H1 (cell line): Measurements from ENCODE around the gene DACT3. TPM values are rescaled to one million over a fixed set of nuclear protein-coding genes. Genes with fewer than 3 reads are reported as not detected.

Experiments
- CBX8 ChIP-seq: fragments of 300-800, 300-1000 bp; sonication (generic); IDR thresholded peaks from 2 replicates; pipeline ENCODE4 v1.7.1; 2016; ENCODE audit warnings: low read depth, low read length, borderline replicate concordance
- CEBPB ChIP-seq: IDR thresholded peaks from 2 replicates; pipeline ENCODE4 v1.6.1; 2012; ENCODE audit warnings: low read depth, low read length
- EGR1 ChIP-seq: IDR thresholded peaks from 2 replicates; pipeline ENCODE4 v1.6.1; 2011; ENCODE audit warnings: low read depth, low read length, borderline replicate concordance
- GTF2F1 ChIP-seq: IDR thresholded peaks from 2 replicates; pipeline ENCODE4 v1.6.1; 2012; ENCODE audit warnings: low read depth, low read length, improper control_type of control experiment, borderline replicate concordance
- KDM1A ChIP-seq: fragments of 200-600, 300-600 bp; sonication (generic); IDR thresholded peaks from 2 replicates; pipeline ENCODE4 v1.7.1; 2016; ENCODE audit warnings: mild to moderate bottlenecking, low read length, borderline replicate concordance
- RBBP5 ChIP-seq: IDR thresholded peaks from 2 replicates; pipeline ENCODE4 v1.7.1; 2012; ENCODE audit warnings: low read depth, mild to moderate bottlenecking, inconsistent platforms, low read length, moderate library complexity, borderline replicate concordance
- polyA plus RNA-seq, 7 experiments: library from polyadenylated mRNA; depleted of rRNA in 3 of 7; stranded (reverse) in 5 of 7; unstranded in 2 of 7; fragments of >200 nt in 5 of 7; fragments of 200-250 nt in 2 of 7; gene quantifications; 1 replicate in 5 of 7; 2 replicates in 1 of 7; 4 replicates in 1 of 7; pipeline versions ENCODE4 v1.2.1 to v1.2.3, GENCODE V29; 2011 to 2013; ENCODE audit warnings: missing spikeins in 2 of 7, mixed read lengths in 2 of 7
- total RNA-seq: library from RNA; stranded (reverse); fragmentation: NEBNext Ultra II Directional; extraction: Animal tissue kit (Norgen Biotek cat#: 25700); gene quantifications from 2 replicates; pipeline ENCODE4 v1.2.1, GENCODE V29; 2021
- TF ChIP-seq, protein P1 (sequence below): fragments of 300-600 bp; sonication (generic); IDR thresholded peaks from 2 replicates; pipeline ENCODE4 v1.7.1; 2012; ENCODE audit warnings: low read length, moderate library complexity, mild to moderate bottlenecking, inconsistent platforms; ENCODE audit not compliant: insufficient replicate concordance
- TF ChIP-seq, protein P2 (sequence below): IDR thresholded peaks from 2 replicates; pipeline ENCODE4 v1.6.1; 2012; ENCODE audit warnings: low read length, inconsistent platforms

DACT3 gene
- total and polyA plus RNA-seq, 2 of the 8 experiments (the other 6 are each of a cell fraction or from before 2014, with no cell fraction given) = 1.8 to 2.0 TPM

DNA sequence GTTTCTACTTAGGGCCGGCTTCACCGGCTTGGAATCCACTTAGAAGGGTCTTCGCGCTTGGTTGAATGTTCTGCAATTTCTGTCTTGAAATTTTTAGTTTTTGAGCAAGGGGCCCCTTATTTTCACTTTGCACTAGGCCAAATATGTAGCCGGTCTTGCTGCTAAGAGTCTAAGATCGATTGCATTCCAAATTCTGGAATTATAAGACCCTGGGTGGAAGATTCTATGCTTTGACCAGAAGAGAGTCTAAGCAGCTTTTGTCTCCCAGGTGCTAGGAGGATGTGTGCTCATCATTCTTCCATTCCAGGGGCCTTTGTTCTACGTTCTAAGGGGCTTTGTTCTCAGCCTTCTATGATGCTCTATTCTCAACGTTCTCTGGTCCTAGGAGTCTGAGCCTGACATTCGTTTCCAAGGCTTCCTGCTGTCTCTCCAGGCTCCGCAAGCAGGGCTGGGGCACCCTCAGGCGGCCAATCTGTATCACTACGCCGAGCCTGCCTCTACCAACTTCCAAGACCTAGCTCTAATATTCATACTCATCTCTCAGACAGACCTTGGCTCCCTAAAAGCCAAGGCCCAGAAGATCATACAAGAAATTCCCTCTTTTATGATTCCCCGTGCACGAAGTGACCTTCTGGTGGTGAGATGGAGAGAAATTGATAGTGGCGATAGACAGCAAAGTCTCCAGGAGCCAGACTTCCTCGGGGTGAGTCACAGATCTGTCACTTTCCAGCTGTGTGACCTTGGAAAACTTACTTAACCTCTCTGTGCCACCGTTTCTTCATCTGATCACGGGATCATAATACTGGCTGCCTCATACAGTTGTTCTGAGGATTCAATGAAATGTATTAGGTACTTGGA lies 982 bp upstream of the DACT3 start (continued):
- TF ChIP-seq RBBP5 (no peak), CBX8 (no peak), KDM1A (peak; percentile 96), CEBPB (no peak), EGR1 (no peak), GTF2F1 (no peak)
- TF ChIP-seq, protein P1, sequence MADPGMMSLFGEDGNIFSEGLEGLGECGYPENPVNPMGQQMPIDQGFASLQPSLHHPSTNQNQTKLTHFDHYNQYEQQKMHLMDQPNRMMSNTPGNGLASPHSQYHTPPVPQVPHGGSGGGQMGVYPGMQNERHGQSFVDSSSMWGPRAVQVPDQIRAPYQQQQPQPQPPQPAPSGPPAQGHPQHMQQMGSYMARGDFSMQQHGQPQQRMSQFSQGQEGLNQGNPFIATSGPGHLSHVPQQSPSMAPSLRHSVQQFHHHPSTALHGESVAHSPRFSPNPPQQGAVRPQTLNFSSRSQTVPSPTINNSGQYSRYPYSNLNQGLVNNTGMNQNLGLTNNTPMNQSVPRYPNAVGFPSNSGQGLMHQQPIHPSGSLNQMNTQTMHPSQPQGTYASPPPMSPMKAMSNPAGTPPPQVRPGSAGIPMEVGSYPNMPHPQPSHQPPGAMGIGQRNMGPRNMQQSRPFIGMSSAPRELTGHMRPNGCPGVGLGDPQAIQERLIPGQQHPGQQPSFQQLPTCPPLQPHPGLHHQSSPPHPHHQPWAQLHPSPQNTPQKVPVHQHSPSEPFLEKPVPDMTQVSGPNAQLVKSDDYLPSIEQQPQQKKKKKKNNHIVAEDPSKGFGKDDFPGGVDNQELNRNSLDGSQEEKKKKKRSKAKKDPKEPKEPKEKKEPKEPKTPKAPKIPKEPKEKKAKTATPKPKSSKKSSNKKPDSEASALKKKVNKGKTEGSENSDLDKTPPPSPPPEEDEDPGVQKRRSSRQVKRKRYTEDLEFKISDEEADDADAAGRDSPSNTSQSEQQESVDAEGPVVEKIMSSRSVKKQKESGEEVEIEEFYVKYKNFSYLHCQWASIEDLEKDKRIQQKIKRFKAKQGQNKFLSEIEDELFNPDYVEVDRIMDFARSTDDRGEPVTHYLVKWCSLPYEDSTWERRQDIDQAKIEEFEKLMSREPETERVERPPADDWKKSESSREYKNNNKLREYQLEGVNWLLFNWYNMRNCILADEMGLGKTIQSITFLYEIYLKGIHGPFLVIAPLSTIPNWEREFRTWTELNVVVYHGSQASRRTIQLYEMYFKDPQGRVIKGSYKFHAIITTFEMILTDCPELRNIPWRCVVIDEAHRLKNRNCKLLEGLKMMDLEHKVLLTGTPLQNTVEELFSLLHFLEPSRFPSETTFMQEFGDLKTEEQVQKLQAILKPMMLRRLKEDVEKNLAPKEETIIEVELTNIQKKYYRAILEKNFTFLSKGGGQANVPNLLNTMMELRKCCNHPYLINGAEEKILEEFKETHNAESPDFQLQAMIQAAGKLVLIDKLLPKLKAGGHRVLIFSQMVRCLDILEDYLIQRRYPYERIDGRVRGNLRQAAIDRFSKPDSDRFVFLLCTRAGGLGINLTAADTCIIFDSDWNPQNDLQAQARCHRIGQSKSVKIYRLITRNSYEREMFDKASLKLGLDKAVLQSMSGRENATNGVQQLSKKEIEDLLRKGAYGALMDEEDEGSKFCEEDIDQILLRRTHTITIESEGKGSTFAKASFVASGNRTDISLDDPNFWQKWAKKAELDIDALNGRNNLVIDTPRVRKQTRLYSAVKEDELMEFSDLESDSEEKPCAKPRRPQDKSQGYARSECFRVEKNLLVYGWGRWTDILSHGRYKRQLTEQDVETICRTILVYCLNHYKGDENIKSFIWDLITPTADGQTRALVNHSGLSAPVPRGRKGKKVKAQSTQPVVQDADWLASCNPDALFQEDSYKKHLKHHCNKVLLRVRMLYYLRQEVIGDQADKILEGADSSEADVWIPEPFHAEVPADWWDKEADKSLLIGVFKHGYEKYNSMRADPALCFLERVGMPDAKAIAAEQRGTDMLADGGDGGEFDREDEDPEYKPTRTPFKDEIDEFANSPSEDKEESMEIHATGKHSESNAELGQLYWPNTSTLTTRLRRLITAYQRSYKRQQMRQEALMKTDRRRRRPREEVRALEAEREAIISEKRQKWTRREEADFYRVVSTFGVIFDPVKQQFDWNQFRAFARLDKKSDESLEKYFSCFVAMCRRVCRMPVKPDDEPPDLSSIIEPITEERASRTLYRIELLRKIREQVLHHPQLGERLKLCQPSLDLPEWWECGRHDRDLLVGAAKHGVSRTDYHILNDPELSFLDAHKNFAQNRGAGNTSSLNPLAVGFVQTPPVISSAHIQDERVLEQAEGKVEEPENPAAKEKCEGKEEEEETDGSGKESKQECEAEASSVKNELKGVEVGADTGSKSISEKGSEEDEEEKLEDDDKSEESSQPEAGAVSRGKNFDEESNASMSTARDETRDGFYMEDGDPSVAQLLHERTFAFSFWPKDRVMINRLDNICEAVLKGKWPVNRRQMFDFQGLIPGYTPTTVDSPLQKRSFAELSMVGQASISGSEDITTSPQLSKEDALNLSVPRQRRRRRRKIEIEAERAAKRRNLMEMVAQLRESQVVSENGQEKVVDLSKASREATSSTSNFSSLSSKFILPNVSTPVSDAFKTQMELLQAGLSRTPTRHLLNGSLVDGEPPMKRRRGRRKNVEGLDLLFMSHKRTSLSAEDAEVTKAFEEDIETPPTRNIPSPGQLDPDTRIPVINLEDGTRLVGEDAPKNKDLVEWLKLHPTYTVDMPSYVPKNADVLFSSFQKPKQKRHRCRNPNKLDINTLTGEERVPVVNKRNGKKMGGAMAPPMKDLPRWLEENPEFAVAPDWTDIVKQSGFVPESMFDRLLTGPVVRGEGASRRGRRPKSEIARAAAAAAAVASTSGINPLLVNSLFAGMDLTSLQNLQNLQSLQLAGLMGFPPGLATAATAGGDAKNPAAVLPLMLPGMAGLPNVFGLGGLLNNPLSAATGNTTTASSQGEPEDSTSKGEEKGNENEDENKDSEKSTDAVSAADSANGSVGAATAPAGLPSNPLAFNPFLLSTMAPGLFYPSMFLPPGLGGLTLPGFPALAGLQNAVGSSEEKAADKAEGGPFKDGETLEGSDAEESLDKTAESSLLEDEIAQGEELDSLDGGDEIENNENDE = no peak
- TF ChIP-seq, protein P2, sequence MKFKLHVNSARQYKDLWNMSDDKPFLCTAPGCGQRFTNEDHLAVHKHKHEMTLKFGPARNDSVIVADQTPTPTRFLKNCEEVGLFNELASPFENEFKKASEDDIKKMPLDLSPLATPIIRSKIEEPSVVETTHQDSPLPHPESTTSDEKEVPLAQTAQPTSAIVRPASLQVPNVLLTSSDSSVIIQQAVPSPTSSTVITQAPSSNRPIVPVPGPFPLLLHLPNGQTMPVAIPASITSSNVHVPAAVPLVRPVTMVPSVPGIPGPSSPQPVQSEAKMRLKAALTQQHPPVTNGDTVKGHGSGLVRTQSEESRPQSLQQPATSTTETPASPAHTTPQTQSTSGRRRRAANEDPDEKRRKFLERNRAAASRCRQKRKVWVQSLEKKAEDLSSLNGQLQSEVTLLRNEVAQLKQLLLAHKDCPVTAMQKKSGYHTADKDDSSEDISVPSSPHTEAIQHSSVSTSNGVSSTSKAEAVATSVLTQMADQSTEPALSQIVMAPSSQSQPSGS = no peak
